Caki2 (cell line): Measurements from ENCODE around the gene SLC23A1. TPM values are rescaled to one million over a fixed set of nuclear protein-coding genes. Genes with fewer than 3 reads are reported as not detected.
A peak's percentile ranks its signal among the peaks of the same experiment; 100 is the strongest.
"Not testable (repeated sequence)": the region's sequence is repeated elsewhere in the genome, so short reads cannot be mapped to it uniquely, and the experiment has no call there.

ENCODE experiments used
- DNase-seq: peaks from one replicate; pipeline ENCODE4 v3.0.0-alpha.2; 2015; ENCODE audit warnings: low read depth
- in situ Hi-C: cut with HindIII; loops from 2 replicates; pipeline ENCODE4 v1.10.0; 2016; ENCODE audit warnings: low sequenced_read_pairs, low pct_unique_long_range_greater_than_20kb, mixed read lengths
- total RNA-seq: library from RNA; depleted of rRNA; stranded (reverse); fragments of >200 nt; shearing (Covaris generic); gene quantifications from 2 replicates; pipeline ENCODE4 v1.2.3, GENCODE V29; 2014; ENCODE audit warnings: low replicate concordance

SLC23A1 gene
- total RNA-seq, 1 experiment from 2014 or later: 3.9 TPM

DNA sequence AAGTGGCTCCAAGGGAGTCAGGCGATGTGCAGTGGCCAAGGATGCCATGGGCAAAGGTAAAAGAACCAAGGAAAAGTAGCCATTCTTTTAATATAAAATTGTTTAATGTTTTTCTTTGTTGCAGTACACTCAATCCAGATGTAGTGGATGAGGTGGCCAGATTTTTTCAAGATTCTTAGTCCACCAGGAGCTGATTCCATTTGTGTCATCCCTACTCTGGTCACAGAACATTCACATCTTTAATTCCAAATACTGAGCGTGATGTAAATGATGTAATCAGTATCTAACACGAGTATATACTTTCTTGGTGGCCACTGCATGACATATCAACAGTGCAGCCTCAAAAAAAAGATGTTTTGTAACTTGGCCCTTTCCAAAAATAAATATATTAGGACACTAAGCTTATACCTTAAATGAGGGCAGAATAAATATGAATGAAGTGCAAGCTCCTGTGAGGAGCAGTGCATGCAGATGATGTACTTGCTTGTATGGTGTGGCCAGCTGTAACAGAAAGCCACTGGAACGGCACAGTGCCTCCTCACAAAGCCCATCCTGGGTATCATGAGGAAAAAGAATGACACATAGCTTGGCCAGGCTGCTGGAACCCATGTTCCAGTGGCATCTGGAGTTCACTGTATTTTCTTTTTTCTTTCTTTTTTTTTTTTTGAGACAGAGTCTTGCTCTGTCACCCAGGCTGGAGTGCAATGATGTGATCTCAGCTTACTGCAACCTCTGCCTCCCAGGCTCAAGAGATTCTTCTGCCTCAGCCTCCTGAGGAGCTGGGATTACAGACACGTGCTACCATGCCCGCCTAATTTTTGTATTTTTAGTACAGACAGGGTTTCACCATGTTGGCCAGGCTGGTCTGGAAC lies 27.3 kb upstream of the SLC23A1 start:
- in situ Hi-C loops: loop anchor here (25.0 kb wide), 1 partner anchor 102 kb away; no protein-coding TSS in a partner anchor
- no peak for DNase-seq

DNA sequence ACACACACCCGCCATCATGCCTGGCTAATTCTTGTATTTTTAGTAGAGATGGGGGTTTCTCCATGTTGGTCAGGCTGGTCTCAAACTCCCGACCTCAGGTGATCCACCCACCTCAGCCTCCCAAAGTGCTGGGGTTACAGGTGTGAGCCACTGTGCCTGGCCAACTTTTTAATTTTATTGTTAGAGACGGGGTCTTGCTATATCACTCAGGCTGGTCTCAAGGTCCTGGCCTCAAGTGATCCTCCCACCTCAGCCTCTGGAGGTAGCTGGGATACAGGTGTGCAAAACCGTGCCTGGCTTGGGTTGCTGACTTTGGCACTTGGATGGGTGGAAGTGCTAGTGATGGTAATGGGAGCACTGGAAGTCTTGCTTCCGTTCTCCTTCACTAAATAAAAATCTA lies 26.0 kb upstream of the SLC23A1 start:
- DNase-seq: not testable (repeated sequence)
- in situ Hi-C loops: loop anchor here (25.0 kb wide), 1 partner anchor 103 kb away; no protein-coding TSS in a partner anchor

GRCh38 chr5:139408191-139408590 lies 25.1 kb upstream of the SLC23A1 start:
- DNase-seq: no peak
- in situ Hi-C loops: loop anchor here (25.0 kb wide), 1 partner anchor 104 kb away; no protein-coding TSS in a partner anchor

DNA sequence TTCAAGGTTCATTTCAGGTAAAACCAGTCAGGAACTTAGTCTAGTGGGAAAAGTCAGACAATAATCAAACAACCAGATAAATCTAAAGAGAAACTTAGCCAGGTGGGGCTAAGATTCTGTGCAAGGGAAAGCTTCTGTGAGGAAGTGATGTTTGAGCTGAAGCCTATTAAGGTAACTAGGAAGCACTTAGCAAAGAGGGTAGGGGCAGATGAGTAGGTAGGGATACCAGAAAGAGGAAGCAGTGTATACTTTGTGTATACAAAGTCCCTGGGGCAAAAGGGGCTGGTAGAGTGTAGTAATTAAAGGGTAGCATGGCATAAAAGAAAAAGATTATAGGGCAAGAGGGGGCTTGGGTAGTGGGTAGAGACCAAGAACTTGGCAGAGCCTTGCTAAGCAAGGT lies 24.4 kb upstream of the SLC23A1 start:
- in situ Hi-C loops: loop anchor here (25.0 kb wide), 1 partner anchor 105 kb away; no protein-coding TSS in a partner anchor
- DNase-seq: no peak

DNA sequence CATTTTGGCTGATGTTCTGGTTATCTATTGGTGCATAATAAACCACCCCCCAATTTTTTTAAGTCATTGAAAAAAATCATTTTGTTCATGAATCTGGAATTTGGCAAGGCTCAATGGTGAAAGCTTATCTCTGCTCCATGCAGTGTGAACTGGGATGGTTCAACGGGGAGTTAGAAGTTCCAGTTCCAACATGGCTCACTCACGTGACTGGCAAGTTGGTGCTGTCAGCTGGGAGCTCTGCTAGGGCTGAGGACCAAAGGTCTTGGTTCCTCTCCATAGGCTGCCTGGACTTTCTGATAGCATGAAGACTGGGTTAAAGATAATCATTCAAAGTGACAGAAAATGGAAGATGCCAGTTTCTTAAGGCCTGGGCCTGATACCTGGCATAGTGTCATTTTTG lies 23.9 kb upstream of the SLC23A1 start:
- in situ Hi-C loops: loop anchor here (25.0 kb wide), 1 partner anchor 105 kb away; no protein-coding TSS in a partner anchor
- DNase-seq: no peak

DNA sequence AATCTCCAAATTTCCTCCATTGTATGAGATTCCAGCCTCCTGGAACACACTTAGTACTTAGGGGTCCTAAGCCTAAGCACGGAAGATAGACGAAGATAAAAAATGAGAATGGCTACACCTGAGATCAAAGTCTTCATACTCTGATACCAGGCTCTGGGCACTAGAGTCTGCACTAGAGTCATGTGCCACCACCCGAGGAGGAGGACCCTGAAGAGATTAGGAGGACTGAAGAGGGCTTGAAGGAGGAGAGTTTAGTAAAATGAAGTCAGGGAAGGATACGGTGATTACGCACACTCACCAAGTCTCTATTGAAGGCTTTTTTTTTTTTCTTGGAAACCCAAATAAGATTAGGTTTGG lies 21.4 kb upstream of the SLC23A1 start:
- in situ Hi-C loops: loop anchor here (25.0 kb wide), 1 partner anchor 108 kb away; no protein-coding TSS in a partner anchor
- no peak for DNase-seq

DNA sequence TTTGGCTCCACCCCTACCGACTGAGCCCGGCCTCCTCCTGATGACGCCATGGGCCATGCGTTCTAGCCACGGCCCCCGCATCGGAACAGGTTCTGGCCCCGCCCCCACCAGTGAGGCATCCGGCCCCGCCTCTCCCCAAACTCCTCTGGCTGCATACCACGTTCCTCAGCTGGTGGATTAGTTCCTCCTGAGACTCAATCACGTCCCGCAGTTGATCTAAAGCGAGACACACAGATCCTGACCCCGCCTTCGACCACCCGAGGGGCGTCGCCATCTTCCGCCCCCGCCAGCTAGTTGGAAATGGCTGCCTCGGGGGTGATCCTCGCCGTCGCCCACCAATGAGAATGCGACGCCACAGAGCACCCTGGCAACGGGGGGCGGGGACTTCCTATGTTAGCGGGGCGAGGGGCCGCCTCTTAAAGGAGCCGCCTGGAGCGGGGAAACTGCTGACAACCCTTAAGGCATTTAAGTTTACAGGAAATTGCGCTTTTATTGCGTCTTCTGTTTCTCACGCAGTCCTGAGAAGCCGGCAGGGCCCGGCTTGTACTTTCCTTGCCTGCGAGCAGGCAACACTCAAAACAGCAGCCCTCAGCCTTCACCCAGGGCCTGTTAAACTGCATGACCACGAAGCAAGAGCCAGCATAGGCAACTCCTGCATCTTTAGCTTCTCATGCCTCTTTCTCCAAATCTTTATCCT lies 20.8 kb upstream of the SLC23A1 start, which contains the start of gene SPATA24:
Gene SPATA24 (minus strand): TSS at position 303 of the 697 bp plus-strand sequence. CDS start 29 bp downstream, at position 274.
- in situ Hi-C loops: loop anchor here (25.0 kb wide), 1 partner anchor 108 kb away; no protein-coding TSS in a partner anchor
- DNase-seq: peak; percentile 97

DNA sequence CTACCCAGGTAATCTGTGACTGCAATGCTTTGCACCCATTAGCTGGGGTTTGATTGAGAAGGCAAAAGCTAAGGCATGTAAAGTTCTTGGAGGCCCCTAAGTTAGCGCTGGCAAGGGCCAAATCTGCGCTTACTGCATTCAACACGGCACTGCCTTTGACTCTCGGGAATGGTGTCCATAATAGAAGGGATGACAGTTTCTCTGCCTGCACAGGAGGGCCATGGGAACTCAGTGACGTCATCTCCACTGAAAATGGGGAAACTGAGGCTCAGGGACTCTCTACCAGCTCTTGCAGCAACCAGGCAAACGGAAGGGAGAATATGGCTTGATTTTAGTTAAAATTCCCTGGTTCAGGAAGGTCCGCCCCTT lies 20.3 kb upstream of the SLC23A1 start:
- in situ Hi-C loops: loop anchor here (25.0 kb wide), 1 partner anchor 109 kb away; no protein-coding TSS in a partner anchor

DNA sequence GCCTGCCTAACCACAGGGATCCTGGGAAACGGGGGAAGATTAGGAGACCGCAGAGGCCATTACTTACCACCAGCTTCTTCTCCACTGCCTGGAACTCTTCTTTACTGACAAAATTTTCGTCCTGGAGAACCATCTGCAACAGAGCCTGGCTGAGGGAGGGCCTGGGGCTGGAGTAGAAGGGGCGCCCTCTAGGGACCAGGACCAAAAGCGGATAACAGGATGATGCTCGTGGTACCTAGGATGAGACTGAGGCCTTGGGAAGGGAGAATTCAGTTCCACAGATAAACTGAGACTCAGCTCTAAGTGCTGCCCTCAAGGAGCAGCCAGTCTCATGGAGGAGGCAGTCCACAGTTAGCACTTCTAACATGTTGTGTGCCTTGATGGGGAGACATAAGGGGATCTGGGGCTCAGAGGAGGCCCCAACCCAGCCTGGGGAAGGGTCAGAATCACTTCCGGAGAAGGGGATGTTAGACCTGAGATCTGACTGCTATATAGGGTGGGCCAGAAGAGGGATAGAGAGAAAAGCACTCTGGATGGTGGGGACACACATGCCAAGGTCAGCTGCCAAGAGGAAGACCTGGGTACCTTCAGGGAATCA lies 19.6 kb upstream of the SLC23A1 start:
- in situ Hi-C loops: loop anchor here (25.0 kb wide), 1 partner anchor 110 kb away; no protein-coding TSS in a partner anchor
- no peak for DNase-seq

More for the DNA sequence above, 20.3 kb upstream of the SLC23A1 start:
- no peak for DNase-seq

- no peak for DNase-seq
- in situ Hi-C loops: loop anchor here (25.0 kb wide), 1 partner anchor 111 kb away; no protein-coding TSS in a partner anchor
Measured at GRCh38 chr5:139401546-139401945, 18.4 kb upstream of the SLC23A1 start.

- no peak for DNase-seq
- in situ Hi-C loops: loop anchor here (25.0 kb wide), 1 partner anchor 113 kb away; no protein-coding TSS in a partner anchor
Measured at GRCh38 chr5:139399501-139400121, 16.5 kb upstream of the SLC23A1 start.

DNA sequence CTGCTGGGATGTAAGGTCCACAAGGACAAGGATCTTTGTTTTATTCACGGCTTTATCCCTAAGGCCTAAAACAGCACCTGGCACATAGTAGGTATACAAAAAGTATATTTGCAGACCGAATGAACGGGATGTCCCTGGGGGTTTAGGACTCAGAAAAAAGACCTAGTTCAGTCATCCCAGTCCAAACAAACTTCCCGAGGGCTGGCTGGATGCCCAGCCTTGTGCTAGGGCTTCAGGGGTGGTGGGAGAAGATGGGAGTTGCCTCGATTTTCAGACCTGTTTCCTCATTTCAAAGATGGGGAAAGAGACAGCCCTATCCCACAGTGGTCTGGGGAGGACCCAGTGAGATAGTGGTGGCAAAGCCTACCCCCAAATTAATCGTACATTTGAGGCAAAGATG lies 14.8 kb upstream of the SLC23A1 start:
- in situ Hi-C loops: no loop called here
- DNase-seq: no peak

- DNase-seq: no peak
- in situ Hi-C loops: no loop called here
Measured at GRCh38 chr5:139396691-139397090, 13.6 kb upstream of the SLC23A1 start.

DNA sequence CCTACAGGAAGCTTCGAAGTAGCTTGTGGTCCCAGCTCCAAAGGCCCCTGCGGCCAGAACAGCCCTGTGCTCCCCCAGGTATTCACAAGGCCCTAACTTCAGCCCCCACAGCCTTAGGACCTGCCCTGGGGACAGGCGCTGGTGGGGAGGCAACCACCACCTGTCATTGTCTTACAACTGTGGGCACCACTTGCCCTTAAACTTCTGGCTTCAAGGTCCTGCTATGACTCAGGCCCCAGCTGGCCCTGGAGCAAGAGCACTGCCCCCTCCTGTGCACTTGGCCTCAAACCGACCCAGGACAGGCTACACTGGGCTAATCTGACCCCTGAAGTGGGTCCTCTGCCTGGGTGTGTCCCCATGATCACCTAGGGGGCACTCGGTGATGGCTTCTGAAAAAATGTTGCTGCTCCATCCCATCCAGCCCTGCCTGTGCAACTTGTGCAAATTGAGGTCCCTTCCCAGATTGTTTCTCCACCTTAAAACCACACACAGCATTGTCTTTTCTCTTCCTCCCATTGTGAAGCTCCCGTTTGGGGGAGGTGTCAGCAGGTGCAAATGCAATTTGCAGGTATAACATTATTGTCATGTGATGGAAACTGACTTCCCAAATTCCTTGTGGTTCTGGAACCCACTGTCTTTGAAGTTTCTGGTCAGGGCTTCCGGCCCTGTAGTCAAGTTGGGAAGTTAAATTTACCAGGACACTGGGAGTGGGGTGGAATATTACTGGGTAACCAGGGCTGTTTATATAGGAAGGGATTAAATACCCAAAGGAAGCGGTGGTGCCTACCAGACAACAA lies 12.9 kb upstream of the SLC23A1 start:
- no peak for DNase-seq
- in situ Hi-C loops: no loop called here

GRCh38 chr5:139394654-139395566 lies 11.8 kb upstream of the SLC23A1 start, which contains the start of gene PROB1:
PROB1 (minus strand) TSS chr5:139395104; CDS start chr5:139395081, 23 bp downstream.
- DNase-seq: no peak
- in situ Hi-C loops: no loop called here

DNA sequence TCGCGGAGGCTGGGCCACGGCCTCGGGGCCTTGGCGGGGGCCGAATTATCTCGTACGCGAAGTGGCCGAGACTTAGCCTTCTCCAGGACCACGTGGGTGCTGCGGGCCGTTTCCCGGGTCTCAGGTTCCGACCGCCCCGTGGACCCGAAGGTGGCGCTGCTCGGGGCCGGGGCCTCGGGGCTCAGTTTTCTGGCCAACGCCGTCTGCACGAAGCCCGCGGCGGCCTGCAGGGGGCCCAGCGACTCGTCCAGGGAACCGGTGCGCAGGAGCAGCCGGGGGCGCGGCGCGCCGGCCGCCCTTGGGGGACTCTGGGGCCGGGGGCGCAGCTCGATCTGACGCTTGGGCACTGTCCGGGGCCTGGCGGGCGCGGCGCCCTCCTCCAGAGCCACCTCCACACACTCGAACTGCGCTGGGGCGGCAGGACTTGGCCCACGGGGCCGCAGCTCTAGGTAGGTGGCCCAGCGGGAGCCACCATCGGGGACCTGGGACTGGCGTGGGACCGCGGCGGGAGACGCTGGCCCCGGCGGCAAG lies 11.1 kb upstream of the SLC23A1 start:
- DNase-seq: no peak
- in situ Hi-C loops: no loop called here
